ENCODE data around the gene CRTC3.

GRCh38 chr15:90530250-90531051 lies 728 bp downstream of the CRTC3 start:
- TF ChIP-seq, protein P1, sequence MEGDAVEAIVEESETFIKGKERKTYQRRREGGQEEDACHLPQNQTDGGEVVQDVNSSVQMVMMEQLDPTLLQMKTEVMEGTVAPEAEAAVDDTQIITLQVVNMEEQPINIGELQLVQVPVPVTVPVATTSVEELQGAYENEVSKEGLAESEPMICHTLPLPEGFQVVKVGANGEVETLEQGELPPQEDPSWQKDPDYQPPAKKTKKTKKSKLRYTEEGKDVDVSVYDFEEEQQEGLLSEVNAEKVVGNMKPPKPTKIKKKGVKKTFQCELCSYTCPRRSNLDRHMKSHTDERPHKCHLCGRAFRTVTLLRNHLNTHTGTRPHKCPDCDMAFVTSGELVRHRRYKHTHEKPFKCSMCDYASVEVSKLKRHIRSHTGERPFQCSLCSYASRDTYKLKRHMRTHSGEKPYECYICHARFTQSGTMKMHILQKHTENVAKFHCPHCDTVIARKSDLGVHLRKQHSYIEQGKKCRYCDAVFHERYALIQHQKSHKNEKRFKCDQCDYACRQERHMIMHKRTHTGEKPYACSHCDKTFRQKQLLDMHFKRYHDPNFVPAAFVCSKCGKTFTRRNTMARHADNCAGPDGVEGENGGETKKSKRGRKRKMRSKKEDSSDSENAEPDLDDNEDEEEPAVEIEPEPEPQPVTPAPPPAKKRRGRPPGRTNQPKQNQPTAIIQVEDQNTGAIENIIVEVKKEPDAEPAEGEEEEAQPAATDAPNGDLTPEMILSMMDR (IDR thresholded peaks at IDR 0.05; ENCODE audit: insufficient read depth, low read depth, low read length), result no peak
- no peak for TF ChIP-seq EZH2 (IDR thresholded peaks at IDR 0.05; ENCODE audit: insufficient read depth, low read length)
